Right lobe of liver (tissue), 4 donors: Measurements from ENCODE around the gene OR13J1.

Experiments
- POLR2A ChIP-seq: fragments of 450-650 bp; IDR thresholded peaks from one replicate; pipeline ENCODE4 v1.6.1; 2017; ENCODE audit warnings: antibody characterized with exemption, mild to moderate bottlenecking
- TF ChIP-seq, protein P1 (sequence below), 4 donors: fragments of 200-600 bp in 3 of 4; fragments of 450-650 bp in 1 of 4; IDR thresholded peaks; one replicate each; pipeline versions ENCODE4 v1.5.1 to v1.8.0; 2016 to 2022; ENCODE audit warnings: antibody characterized with exemption in 4 of 4, mild to moderate bottlenecking in 2 of 4
- donor health status: DM: no; HTN: no; CAD: no.
- donor health status: DM: no; HTN: no; CAD: no.
- donor health status: DM: no; HTN: yes; CAD: no.

DNA sequence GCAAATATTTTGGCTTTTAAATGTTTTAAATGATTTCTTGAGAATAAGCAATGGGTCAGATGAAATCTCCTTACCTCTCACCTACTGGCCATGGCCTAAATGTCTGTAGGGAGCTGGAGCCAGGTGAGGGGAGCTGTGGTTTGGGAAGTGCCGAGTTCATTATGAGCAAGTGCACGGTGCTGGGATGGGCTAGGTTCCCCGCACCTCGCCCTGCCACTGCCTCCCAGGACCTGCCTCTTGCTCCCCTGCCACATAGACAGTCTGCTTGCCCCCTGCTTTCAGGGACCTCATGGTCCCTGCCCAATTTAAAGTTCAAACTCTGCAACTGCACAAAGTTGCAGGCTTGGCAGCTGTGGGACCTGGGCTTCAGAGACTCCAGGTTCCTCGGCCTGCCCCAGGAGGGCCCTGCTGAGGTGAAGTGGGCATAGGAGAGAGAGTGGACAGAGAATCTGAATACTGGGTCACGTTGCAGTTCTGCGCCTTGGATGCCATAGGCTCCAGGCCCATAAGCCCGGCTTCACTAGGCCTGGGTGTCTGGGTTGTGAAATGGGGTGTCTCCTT is 5.4 kb downstream of the OR13J1 start:
- TF ChIP-seq, protein P1, sequence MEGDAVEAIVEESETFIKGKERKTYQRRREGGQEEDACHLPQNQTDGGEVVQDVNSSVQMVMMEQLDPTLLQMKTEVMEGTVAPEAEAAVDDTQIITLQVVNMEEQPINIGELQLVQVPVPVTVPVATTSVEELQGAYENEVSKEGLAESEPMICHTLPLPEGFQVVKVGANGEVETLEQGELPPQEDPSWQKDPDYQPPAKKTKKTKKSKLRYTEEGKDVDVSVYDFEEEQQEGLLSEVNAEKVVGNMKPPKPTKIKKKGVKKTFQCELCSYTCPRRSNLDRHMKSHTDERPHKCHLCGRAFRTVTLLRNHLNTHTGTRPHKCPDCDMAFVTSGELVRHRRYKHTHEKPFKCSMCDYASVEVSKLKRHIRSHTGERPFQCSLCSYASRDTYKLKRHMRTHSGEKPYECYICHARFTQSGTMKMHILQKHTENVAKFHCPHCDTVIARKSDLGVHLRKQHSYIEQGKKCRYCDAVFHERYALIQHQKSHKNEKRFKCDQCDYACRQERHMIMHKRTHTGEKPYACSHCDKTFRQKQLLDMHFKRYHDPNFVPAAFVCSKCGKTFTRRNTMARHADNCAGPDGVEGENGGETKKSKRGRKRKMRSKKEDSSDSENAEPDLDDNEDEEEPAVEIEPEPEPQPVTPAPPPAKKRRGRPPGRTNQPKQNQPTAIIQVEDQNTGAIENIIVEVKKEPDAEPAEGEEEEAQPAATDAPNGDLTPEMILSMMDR (IDR thresholded peaks at IDR 0.05): no peak
- TF ChIP-seq POLR2A: no peak
